Left kidney (tissue), 2 donors: ENCODE measurements around the gene ARMC8. TPM values are rescaled to one million over a fixed set of nuclear protein-coding genes. Genes with fewer than 3 reads are reported as not detected.
A peak's percentile ranks its signal among the peaks of the same experiment; 100 is the strongest.

Experiments
- DNase-seq: peaks from one replicate; pipeline ENCODE4 v3.0.0-alpha.2; 2013
- polyA plus RNA-seq: library from polyadenylated mRNA; unstranded; fragments of 120-200 nt; gene quantifications from one replicate; pipeline ENCODE4 v1.2.1, GENCODE V29; 2013; ENCODE audit not compliant: insufficient read length

ARMC8 gene
- polyA plus RNA-seq, 1 donor, result 55.3 TPM

GRCh38 chr3:138303474-138303873 is 116.4 kb downstream of the ARMC8 start:
- DNase-seq, result no peak

- no peak for DNase-seq
Measured at GRCh38 chr3:138307899-138308298, 120.8 kb downstream of the ARMC8 start.

GRCh38 chr3:138308783-138309182 is 121.7 kb downstream of the ARMC8 start:
- DNase-seq, result no peak

- DNase-seq, result no peak
Measured at GRCh38 chr3:138310494-138310893, 123.4 kb downstream of the ARMC8 start.

- no peak for DNase-seq
Measured at GRCh38 chr3:138314751-138315150, 127.7 kb downstream of the ARMC8 start.

- DNase-seq, result no peak
Measured at GRCh38 chr3:138317687-138318086, 130.6 kb downstream of the ARMC8 start.

GRCh38 chr3:138323971-138324370 is 136.9 kb downstream of the ARMC8 start:
- no peak for DNase-seq

GRCh38 chr3:138325990-138326389 is 138.9 kb downstream of the ARMC8 start:
- no peak for DNase-seq

GRCh38 chr3:138326866-138327595 is 139.9 kb downstream of the ARMC8 start:
- no peak for DNase-seq

- no peak for DNase-seq
Measured at GRCh38 chr3:138327831-138328230, 140.7 kb downstream of the ARMC8 start.

- DNase-seq, result no peak
Measured at GRCh38 chr3:138328341-138328740, 141.2 kb downstream of the ARMC8 start.

- peak; percentile 87 for DNase-seq
Measured at GRCh38 chr3:138329127-138329983, 142.3 kb downstream of the ARMC8 start, which contains the start of gene NME9. Gene NME9, minus strand, starts transcription at chr3:138329851. Its CDS starts 516 bp downstream, at chr3:138329335.

GRCh38 chr3:138329984-138330293 is 142.8 kb downstream of the ARMC8 start:
- no peak for DNase-seq

GRCh38 chr3:138331143-138331894 is 144.2 kb downstream of the ARMC8 start:
- no peak for DNase-seq

GRCh38 chr3:138332472-138333073 is 145.5 kb downstream of the ARMC8 start:
- peak; percentile 34 for DNase-seq

GRCh38 chr3:138334608-138335007 is 147.5 kb downstream of the ARMC8 start:
- DNase-seq, result no peak

GRCh38 chr3:138336454-138336999 is 149.4 kb downstream of the ARMC8 start:
- DNase-seq, result no peak

- DNase-seq, result no peak
Measured at GRCh38 chr3:138338244-138338643, 151.1 kb downstream of the ARMC8 start.

GRCh38 chr3:138338811-138339210 is 151.7 kb downstream of the ARMC8 start:
- DNase-seq, result no peak

- DNase-seq, result no peak
Measured at GRCh38 chr3:138340511-138340910, 153.4 kb downstream of the ARMC8 start.

- DNase-seq, result no peak
Measured at GRCh38 chr3:138344754-138345153, 157.7 kb downstream of the ARMC8 start.
